ENCODE measurements around the gene BLNK. TPM values are rescaled to one million over a fixed set of nuclear protein-coding genes. Genes with fewer than 3 reads are reported as not detected.

Gene BLNK
- total and polyA plus RNA-seq, 2 of the 13 experiments (the other 11 are each of a cell fraction or from before 2014, with no cell fraction given), result not detected

DNA sequence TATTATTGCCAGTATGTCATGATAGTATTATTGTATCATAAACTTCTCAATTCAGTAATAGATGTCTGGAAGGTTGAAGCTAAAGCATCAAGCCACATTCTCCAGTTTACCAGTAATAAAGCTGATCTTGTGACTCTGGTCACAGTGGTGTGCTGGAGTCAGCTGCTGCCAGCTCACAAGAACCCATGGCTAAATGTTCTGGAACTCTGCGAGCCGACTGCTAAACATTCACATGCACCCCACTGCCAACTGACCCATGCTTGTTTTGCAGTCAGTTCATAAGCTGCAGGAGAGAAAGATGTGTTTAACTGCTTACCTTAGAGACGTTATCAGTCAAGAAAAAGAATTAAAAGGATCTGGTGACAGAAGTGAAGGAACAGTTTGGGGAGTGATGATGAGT is 27.0 kb upstream of the BLNK start:
- intact Hi-C loops (cut with micrococcal nuclease; ENCODE audit: unreplicated experiment), result no loop called here
- Histone ChIP-seq H3K4me1 (ENCODE audit: insufficient read depth, low read length) (peaks cover 8% of the 10 kb centered on the region), H3K27me3 (ENCODE audit: control insufficient read depth in 1 of 2, insufficient read depth in 2 of 2, low read length in 2 of 2) (peaks cover 0 to 22% of the 10 kb centered on the region in 2 experiments; a peak in 3 of 5 replicates), H4K20me1 (ENCODE audit: insufficient read depth, low read length) (no peaks in the 10 kb centered on the region), H3K27ac (ENCODE audit: extremely low read length, insufficient read depth, low read length) (no peak overlapping the region), H3K4me2 (ENCODE audit: low read depth, low read length) (no peak overlapping the region), H3K9me3 (ENCODE audit: low read length) (no peaks in the 10 kb centered on the region), H3K9ac (ENCODE audit: insufficient read depth, low read depth, low read length) (no peak overlapping the region), H3K4me3 (replicated peaks in 1 of 3; ENCODE audit: insufficient read depth in 1 of 3, low read depth in 2 of 3, low read length in 3 of 3) (no peak overlapping the region), H3K36me3 (replicated peaks in 1 of 2; ENCODE audit: control insufficient read depth in 1 of 2, insufficient read depth in 2 of 2, low read length in 2 of 2) (no peaks in the 10 kb centered on the region), H2AFZ (ENCODE audit: low read length) (no peak overlapping the region), H3K79me2 (ENCODE audit: insufficient read depth, low read length) (no peaks in the 10 kb centered on the region)
- CTCF ChIA-PET (ENCODE audit: low intra/inter-chr PET ratio, low total read pairs), result no interaction called here
- POLR2A ChIA-PET, result no interaction called here
- WGBS (ENCODE audit: low lambda C conversion rate), result 32% methylated on average over 3 of the region's 3 CpGs
- in situ Hi-C loops (cut with HindIII; ENCODE audit: extremely low pct_ligation_motif_present, low pct_unique_long_range_greater_than_20kb), result loop anchor here (5.0 kb wide), 2 partner anchors 71 to 281 kb away; no protein-coding TSS in a partner anchor
- no TSS peak for BruUV-seq (replicated peaks)
- FAIRE-seq, result no peak
- no peak for ATAC-seq
- no peak for DNase-seq (ENCODE audit: low spot score)
- no peak for TF ChIP-seq ZNF724P (CRISPR knock-in tag; IDR thresholded peaks at IDR 0.05; ENCODE audit: borderline replicate concordance)
- no peak for TF ChIP-seq ZNF7 (CRISPR knock-in tag; IDR thresholded peaks at IDR 0.05)
- no peak for TF ChIP-seq GZF1 (CRISPR knock-in tag; IDR thresholded peaks at IDR 0.05)
- no peak for TF ChIP-seq ZBED4 (CRISPR knock-in tag; IDR thresholded peaks at IDR 0.05; ENCODE audit: borderline replicate concordance)
- no peak for TF ChIP-seq ZNF800 (CRISPR knock-in tag; IDR thresholded peaks at IDR 0.05)
- TF ChIP-seq, protein P1, sequence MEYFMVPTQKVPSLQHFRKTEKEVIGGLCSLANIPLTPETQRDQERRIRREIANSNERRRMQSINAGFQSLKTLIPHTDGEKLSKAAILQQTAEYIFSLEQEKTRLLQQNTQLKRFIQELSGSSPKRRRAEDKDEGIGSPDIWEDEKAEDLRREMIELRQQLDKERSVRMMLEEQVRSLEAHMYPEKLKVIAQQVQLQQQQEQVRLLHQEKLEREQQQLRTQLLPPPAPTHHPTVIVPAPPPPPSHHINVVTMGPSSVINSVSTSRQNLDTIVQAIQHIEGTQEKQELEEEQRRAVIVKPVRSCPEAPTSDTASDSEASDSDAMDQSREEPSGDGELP (IDR thresholded peaks at IDR 0.05; ENCODE audit: borderline replicate concordance, low read depth), result no peak
- TF ChIP-seq, protein P2, sequence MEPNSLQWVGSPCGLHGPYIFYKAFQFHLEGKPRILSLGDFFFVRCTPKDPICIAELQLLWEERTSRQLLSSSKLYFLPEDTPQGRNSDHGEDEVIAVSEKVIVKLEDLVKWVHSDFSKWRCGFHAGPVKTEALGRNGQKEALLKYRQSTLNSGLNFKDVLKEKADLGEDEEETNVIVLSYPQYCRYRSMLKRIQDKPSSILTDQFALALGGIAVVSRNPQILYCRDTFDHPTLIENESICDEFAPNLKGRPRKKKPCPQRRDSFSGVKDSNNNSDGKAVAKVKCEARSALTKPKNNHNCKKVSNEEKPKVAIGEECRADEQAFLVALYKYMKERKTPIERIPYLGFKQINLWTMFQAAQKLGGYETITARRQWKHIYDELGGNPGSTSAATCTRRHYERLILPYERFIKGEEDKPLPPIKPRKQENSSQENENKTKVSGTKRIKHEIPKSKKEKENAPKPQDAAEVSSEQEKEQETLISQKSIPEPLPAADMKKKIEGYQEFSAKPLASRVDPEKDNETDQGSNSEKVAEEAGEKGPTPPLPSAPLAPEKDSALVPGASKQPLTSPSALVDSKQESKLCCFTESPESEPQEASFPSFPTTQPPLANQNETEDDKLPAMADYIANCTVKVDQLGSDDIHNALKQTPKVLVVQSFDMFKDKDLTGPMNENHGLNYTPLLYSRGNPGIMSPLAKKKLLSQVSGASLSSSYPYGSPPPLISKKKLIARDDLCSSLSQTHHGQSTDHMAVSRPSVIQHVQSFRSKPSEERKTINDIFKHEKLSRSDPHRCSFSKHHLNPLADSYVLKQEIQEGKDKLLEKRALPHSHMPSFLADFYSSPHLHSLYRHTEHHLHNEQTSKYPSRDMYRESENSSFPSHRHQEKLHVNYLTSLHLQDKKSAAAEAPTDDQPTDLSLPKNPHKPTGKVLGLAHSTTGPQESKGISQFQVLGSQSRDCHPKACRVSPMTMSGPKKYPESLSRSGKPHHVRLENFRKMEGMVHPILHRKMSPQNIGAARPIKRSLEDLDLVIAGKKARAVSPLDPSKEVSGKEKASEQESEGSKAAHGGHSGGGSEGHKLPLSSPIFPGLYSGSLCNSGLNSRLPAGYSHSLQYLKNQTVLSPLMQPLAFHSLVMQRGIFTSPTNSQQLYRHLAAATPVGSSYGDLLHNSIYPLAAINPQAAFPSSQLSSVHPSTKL (CRISPR knock-in tag; IDR thresholded peaks at IDR 0.05), result no peak
- no peak for TF ChIP-seq ETV6 (CRISPR knock-in tag; conservative IDR thresholded peaks at IDR 0.05)
- TF ChIP-seq GLI4 (CRISPR knock-in tag; IDR thresholded peaks at IDR 0.05; ENCODE audit: borderline replicate concordance), result no peak
- TF ChIP-seq, protein P3, sequence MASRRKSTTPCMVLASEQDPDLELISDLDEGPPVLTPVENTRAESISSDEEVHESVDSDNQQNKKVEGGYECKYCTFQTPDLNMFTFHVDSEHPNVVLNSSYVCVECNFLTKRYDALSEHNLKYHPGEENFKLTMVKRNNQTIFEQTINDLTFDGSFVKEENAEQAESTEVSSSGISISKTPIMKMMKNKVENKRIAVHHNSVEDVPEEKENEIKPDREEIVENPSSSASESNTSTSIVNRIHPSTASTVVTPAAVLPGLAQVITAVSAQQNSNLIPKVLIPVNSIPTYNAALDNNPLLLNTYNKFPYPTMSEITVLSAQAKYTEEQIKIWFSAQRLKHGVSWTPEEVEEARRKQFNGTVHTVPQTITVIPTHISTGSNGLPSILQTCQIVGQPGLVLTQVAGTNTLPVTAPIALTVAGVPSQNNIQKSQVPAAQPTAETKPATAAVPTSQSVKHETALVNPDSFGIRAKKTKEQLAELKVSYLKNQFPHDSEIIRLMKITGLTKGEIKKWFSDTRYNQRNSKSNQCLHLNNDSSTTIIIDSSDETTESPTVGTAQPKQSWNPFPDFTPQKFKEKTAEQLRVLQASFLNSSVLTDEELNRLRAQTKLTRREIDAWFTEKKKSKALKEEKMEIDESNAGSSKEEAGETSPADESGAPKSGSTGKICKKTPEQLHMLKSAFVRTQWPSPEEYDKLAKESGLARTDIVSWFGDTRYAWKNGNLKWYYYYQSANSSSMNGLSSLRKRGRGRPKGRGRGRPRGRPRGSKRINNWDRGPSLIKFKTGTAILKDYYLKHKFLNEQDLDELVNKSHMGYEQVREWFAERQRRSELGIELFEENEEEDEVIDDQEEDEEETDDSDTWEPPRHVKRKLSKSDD (CRISPR knock-in tag; IDR thresholded peaks at IDR 0.05; ENCODE audit: low read depth), result no peak
- no peak for TF ChIP-seq FOXM1 (CRISPR knock-in tag; IDR thresholded peaks at IDR 0.05)
